ENCODE results near the gene TBC1D20. TPM values are rescaled to one million over a fixed set of nuclear protein-coding genes. Genes with fewer than 3 reads are reported as not detected.

Gene TBC1D20
- total and polyA plus RNA-seq, 3 experiments from 2014 or later: 24.6 to 28.6 (median 25.0) TPM

- H3K27me3 Mint-ChIP-seq: peaks cover 0 to 1% of the 10 kb centered on the region in 2 donors
- Histone ChIP-seq H3K36me3 (ENCODE audit: insufficient read depth, low read length) (peaks cover 3% of the 10 kb centered on the region), H3K27ac (ENCODE audit: low read depth, low read length) (peak within 1 kb of the TSS; percentile 92), H3K9me3 (ENCODE audit: low read length) (no peaks in the 10 kb centered on the region), H3K4me3 (ENCODE audit: low read length) (peak within 1 kb of the TSS; percentile 69), H3K4me1 (ENCODE audit: insufficient read depth, low read length) (peaks cover 26% of the 10 kb centered on the region), H3K27me3 (ENCODE audit: insufficient read depth, low read length, poor library complexity, severe bottlenecking) (no peaks in the 10 kb centered on the region)
- peak within 1 kb of the TSS; percentile 87 to 99 (median 94) for H3K27ac Mint-ChIP-seq
- DNase-seq: peak; percentile 83 to 93 (median 91)
- POLR2A ChIA-PET: interaction anchor here (0.6 to 1.0 kb wide), 3 partner anchors 15 to 30 kb away, joined by 3 to 6 read pairs (median 3); no protein-coding TSS in a partner anchor
- peak within 1 kb of the TSS; percentile 84 to 97 (median 93) for H3K4me3 Mint-ChIP-seq
- peaks cover 44 to 51% (median 49%) of the 10 kb centered on the region in 3 donors for H3K4me1 Mint-ChIP-seq
- peaks cover 5 to 44% (median 11%) of the 10 kb centered on the region in 3 donors for H3K36me3 Mint-ChIP-seq
- CTCF ChIA-PET: interaction anchor here (1.0 to 2.2 kb wide), 3 partner anchors 26 to 59 kb away, joined by 3 to 17 read pairs (median 4); partner anchors contain the start of gene TRIB3
- no peaks in the 10 kb centered on the region for H3K9me3 Mint-ChIP-seq
Observed at GRCh38 chr20:407953-408842, 54.1 kb downstream of the TBC1D20 start, which contains the start of gene RBCK1. RBCK1 (plus strand) TSS chr20:408299; CDS start chr20:408758, 459 bp downstream.

- H3K9me3 Mint-ChIP-seq: no peaks in the 10 kb centered on the region
- H3K4me1 ChIP-seq (ENCODE audit: insufficient read depth, low read length): peaks cover 30% of the 10 kb centered on the region
- H3K27ac ChIP-seq (ENCODE audit: low read depth, low read length): peak overlapping the region; percentile 56
- peak overlapping the region; percentile 69 for H3K4me3 ChIP-seq (ENCODE audit: low read length)
- DNase-seq: peak; percentile 10 to 79 (median 65)
- H3K9me3 ChIP-seq (ENCODE audit: low read length): no peaks in the 10 kb centered on the region
- peak overlapping the region; percentile 87 to 97 (median 92) for H3K27ac Mint-ChIP-seq
- no peaks in the 10 kb centered on the region for H3K27me3 ChIP-seq (ENCODE audit: insufficient read depth, low read length, poor library complexity, severe bottlenecking)
- peaks cover 46 to 49% (median 46%) of the 10 kb centered on the region in 3 donors for H3K4me1 Mint-ChIP-seq
- CTCF ChIA-PET: interaction anchor here (1.0 to 2.2 kb wide), 4 partner anchors 25 to 59 kb away, joined by 3 to 17 read pairs (median 4); partner anchors contain the start of gene TRIB3
- H3K36me3 ChIP-seq (ENCODE audit: insufficient read depth, low read length): peaks cover 3% of the 10 kb centered on the region
- POLR2A ChIA-PET: interaction anchor here (0.6 to 1.0 kb wide), 3 partner anchors 14 to 31 kb away, joined by 3 to 6 read pairs (median 3); no protein-coding TSS in a partner anchor
- H3K27me3 Mint-ChIP-seq: peaks cover 0 to 1% of the 10 kb centered on the region in 2 donors
- peak overlapping the region; percentile 82 to 96 (median 87) for H3K4me3 Mint-ChIP-seq
- H3K36me3 Mint-ChIP-seq: peaks cover 0 to 37% (median 8%) of the 10 kb centered on the region in 3 donors
Observed at GRCh38 chr20:407133-407952, 55.0 kb downstream of the TBC1D20 start.

GRCh38 chr20:406200-407132 lies 55.9 kb downstream of the TBC1D20 start:
- Mint-ChIP-seq H3K4me1 (peaks cover 46 to 48% (median 46%) of the 10 kb centered on the region in 3 donors), H3K9me3 (no peaks in the 10 kb centered on the region), H3K4me3 (peak overlapping the region; percentile 82 to 96 (median 87)), H3K27me3 (peaks cover 0 to 1% of the 10 kb centered on the region in 2 donors), H3K36me3 (peaks cover 0 to 30% (median 3%) of the 10 kb centered on the region in 3 donors), H3K27ac (peak overlapping the region; percentile 87 to 97 (median 92))
- H3K4me1 ChIP-seq (ENCODE audit: insufficient read depth, low read length): peaks cover 35% of the 10 kb centered on the region
- no peaks in the 10 kb centered on the region for H3K36me3 ChIP-seq (ENCODE audit: insufficient read depth, low read length)
- H3K9me3 ChIP-seq (ENCODE audit: low read length): no peaks in the 10 kb centered on the region
- H3K27ac ChIP-seq (ENCODE audit: low read depth, low read length): no peak overlapping the region
- CTCF ChIA-PET: interaction anchor here (1.4 to 2.2 kb wide), 3 partner anchors 24 to 60 kb away, joined by 4 to 17 read pairs (median 5); partner anchors contain the start of gene TRIB3
- no peak overlapping the region for H3K4me3 ChIP-seq (ENCODE audit: low read length)
- POLR2A ChIA-PET: interaction anchor here (0.7 kb wide), 1 partner anchor 39 kb away, joined by 9 read pairs; no protein-coding TSS in a partner anchor
- no peaks in the 10 kb centered on the region for H3K27me3 ChIP-seq (ENCODE audit: insufficient read depth, low read length, poor library complexity, severe bottlenecking)
- DNase-seq: no peak

- DNase-seq: no peak
- Mint-ChIP-seq H3K27ac (peak overlapping the region in 2 of 8 donors; percentile 58 to 74), H3K4me1 (peaks cover 24 to 29% (median 28%) of the 10 kb centered on the region in 3 donors), H3K9me3 (no peaks in the 10 kb centered on the region), H3K4me3 (peak overlapping the region in 1 of 7 donors; percentile 43), H3K36me3 (peaks cover 0 to 9% (median 0%) of the 10 kb centered on the region in 3 donors), H3K27me3 (no peaks in the 10 kb centered on the region)
- no peaks in the 10 kb centered on the region for H3K27me3 ChIP-seq (ENCODE audit: insufficient read depth, low read length, poor library complexity, severe bottlenecking)
- no peak overlapping the region for H3K4me3 ChIP-seq (ENCODE audit: low read length)
- no peaks in the 10 kb centered on the region for H3K36me3 ChIP-seq (ENCODE audit: insufficient read depth, low read length)
- ChIA-PET CTCF (interaction anchor here (1.4 kb wide), 1 partner anchor 41 kb away, joined by 5 read pairs; no protein-coding TSS in a partner anchor), POLR2A (no interaction called here)
- peak overlapping the region; percentile 11 for H3K27ac ChIP-seq (ENCODE audit: low read depth, low read length)
- H3K9me3 ChIP-seq (ENCODE audit: low read length): no peaks in the 10 kb centered on the region
- H3K4me1 ChIP-seq (ENCODE audit: insufficient read depth, low read length): peaks cover 20% of the 10 kb centered on the region
Observed at GRCh38 chr20:404088-404487, 58.2 kb downstream of the TBC1D20 start.

GRCh38 chr20:403582-403957 lies 58.8 kb downstream of the TBC1D20 start:
- CTCF ChIA-PET: interaction anchor here (1.4 kb wide), 1 partner anchor 41 kb away, joined by 5 read pairs; no protein-coding TSS in a partner anchor

GRCh38 chr20:402898-403581 lies 59.3 kb downstream of the TBC1D20 start:
- Mint-ChIP-seq H3K4me1 (peaks cover 20 to 26% (median 24%) of the 10 kb centered on the region in 3 donors), H3K4me3 (peak overlapping the region in 2 of 7 donors; percentile 25 to 51), H3K27ac (no peak overlapping the region), H3K9me3 (no peaks in the 10 kb centered on the region), H3K27me3 (no peaks in the 10 kb centered on the region), H3K36me3 (peaks cover 0 to 4% (median 1%) of the 10 kb centered on the region in 3 donors)
- Histone ChIP-seq H3K27me3 (ENCODE audit: insufficient read depth, low read length, poor library complexity, severe bottlenecking) (no peaks in the 10 kb centered on the region), H3K4me3 (ENCODE audit: low read length) (no peak overlapping the region), H3K27ac (ENCODE audit: low read depth, low read length) (no peak overlapping the region), H3K9me3 (ENCODE audit: low read length) (no peaks in the 10 kb centered on the region), H3K36me3 (ENCODE audit: insufficient read depth, low read length) (no peaks in the 10 kb centered on the region), H3K4me1 (ENCODE audit: insufficient read depth, low read length) (peaks cover 16% of the 10 kb centered on the region)
- no peak for DNase-seq
- ChIA-PET CTCF (interaction anchor here (1.4 kb wide), 1 partner anchor 40 kb away, joined by 5 read pairs; no protein-coding TSS in a partner anchor), POLR2A (no interaction called here)

More at GRCh38 chr20:403582-403957, 58.8 kb downstream of the TBC1D20 start:
- H3K4me3 Mint-ChIP-seq: peak overlapping the region in 2 of 7 donors; percentile 19 to 51
- peaks cover 0 to 4% (median 0%) of the 10 kb centered on the region in 3 donors for H3K36me3 Mint-ChIP-seq
- H3K27me3 Mint-ChIP-seq: no peaks in the 10 kb centered on the region
- no peaks in the 10 kb centered on the region for H3K9me3 ChIP-seq (ENCODE audit: low read length)
- H3K4me3 ChIP-seq (ENCODE audit: low read length): no peak overlapping the region
- POLR2A ChIA-PET: no interaction called here
- H3K4me1 Mint-ChIP-seq: peaks cover 20 to 26% (median 24%) of the 10 kb centered on the region in 3 donors
- H3K27me3 ChIP-seq (ENCODE audit: insufficient read depth, low read length, poor library complexity, severe bottlenecking): no peaks in the 10 kb centered on the region
- no peak for DNase-seq
- peak overlapping the region; percentile 11 for H3K27ac ChIP-seq (ENCODE audit: low read depth, low read length)
- H3K27ac Mint-ChIP-seq: no peak overlapping the region
- peaks cover 16% of the 10 kb centered on the region for H3K4me1 ChIP-seq (ENCODE audit: insufficient read depth, low read length)
- no peaks in the 10 kb centered on the region for H3K36me3 ChIP-seq (ENCODE audit: insufficient read depth, low read length)
- no peaks in the 10 kb centered on the region for H3K9me3 Mint-ChIP-seq
